Measurements from ENCODE around the gene CAPZA2. TPM values are rescaled to one million over a fixed set of nuclear protein-coding genes. Genes with fewer than 3 reads are reported as not detected.

CAPZA2 gene
- total RNA-seq, 1 experiment from 2014 or later: 214 TPM

GRCh38 chr7:116861717-116862116 is 670 bp upstream of the CAPZA2 start:
- no peak for DNase-seq (ENCODE audit: low read depth)

GRCh38 chr7:116862951-116863670 is 724 bp downstream of the CAPZA2 start:
- DNase-seq (ENCODE audit: low read depth): peak; percentile 35

- no peak for DNase-seq (ENCODE audit: low read depth)
These were observed 1.6 kb downstream of the CAPZA2 start for GRCh38 chr7:116863936-116864500.

GRCh38 chr7:116871061-116871700 is 8.8 kb downstream of the CAPZA2 start:
- DNase-seq (ENCODE audit: low read depth): no peak

- no peak for DNase-seq (ENCODE audit: low read depth)
These were observed 9.6 kb downstream of the CAPZA2 start for GRCh38 chr7:116872026-116872425.

- DNase-seq (ENCODE audit: low read depth): no peak
These were observed 11.2 kb downstream of the CAPZA2 start for GRCh38 chr7:116873619-116874018.

GRCh38 chr7:116876664-116877442 is 14.5 kb downstream of the CAPZA2 start:
- no peak for DNase-seq (ENCODE audit: low read depth)

GRCh38 chr7:116877443-116878217 is 15.2 kb downstream of the CAPZA2 start:
- no peak for DNase-seq (ENCODE audit: low read depth)

- no peak for DNase-seq (ENCODE audit: low read depth)
These were observed 22.3 kb downstream of the CAPZA2 start for GRCh38 chr7:116884691-116885090.

- DNase-seq (ENCODE audit: low read depth): no peak
These were observed 23.3 kb downstream of the CAPZA2 start for GRCh38 chr7:116885724-116886123.

GRCh38 chr7:116886543-116887156 is 24.3 kb downstream of the CAPZA2 start:
- DNase-seq (ENCODE audit: low read depth): peak; percentile 6

GRCh38 chr7:116888895-116889294 is 26.5 kb downstream of the CAPZA2 start:
- no peak for DNase-seq (ENCODE audit: low read depth)

- DNase-seq (ENCODE audit: low read depth): no peak
These were observed 33.5 kb downstream of the CAPZA2 start for GRCh38 chr7:116895849-116896248.

- DNase-seq (ENCODE audit: low read depth): no peak
These were observed 35.3 kb downstream of the CAPZA2 start for GRCh38 chr7:116897661-116898060.

- peak; percentile 27 for DNase-seq (ENCODE audit: low read depth)
These were observed 36.9 kb downstream of the CAPZA2 start for GRCh38 chr7:116899308-116899707.

GRCh38 chr7:116901143-116901542 is 38.8 kb downstream of the CAPZA2 start:
- no peak for DNase-seq (ENCODE audit: low read depth)

GRCh38 chr7:116902867-116903266 is 40.5 kb downstream of the CAPZA2 start:
- DNase-seq (ENCODE audit: low read depth): no peak

GRCh38 chr7:116906391-116906790 is 44.0 kb downstream of the CAPZA2 start:
- DNase-seq (ENCODE audit: low read depth): no peak

GRCh38 chr7:116910383-116910782 is 48.0 kb downstream of the CAPZA2 start:
- no peak for DNase-seq (ENCODE audit: low read depth)

GRCh38 chr7:116911801-116912200 is 49.4 kb downstream of the CAPZA2 start:
- DNase-seq (ENCODE audit: low read depth): no peak

- DNase-seq (ENCODE audit: low read depth): no peak
These were observed 50.0 kb downstream of the CAPZA2 start for GRCh38 chr7:116912269-116912909.

Measured in M059J (cell line).